H1 (cell line): ENCODE data around the gene ZNF598. TPM values are rescaled to one million over a fixed set of nuclear protein-coding genes. Genes with fewer than 3 reads are reported as not detected.

ENCODE experiments used
- CBX8 ChIP-seq: fragments of 300-800, 300-1000 bp; sonication (generic); IDR thresholded peaks from 2 replicates; pipeline ENCODE4 v1.7.1; 2016; ENCODE audit warnings: low read depth, low read length, borderline replicate concordance
- TCF12 ChIP-seq: IDR thresholded peaks from 2 replicates; pipeline ENCODE4 v1.6.1; 2011; ENCODE audit warnings: low read depth, mild to moderate bottlenecking, low read length
- polyA plus RNA-seq, 7 experiments: library from polyadenylated mRNA; depleted of rRNA in 3 of 7; stranded (reverse) in 5 of 7; unstranded in 2 of 7; fragments of >200 nt in 5 of 7; fragments of 200-250 nt in 2 of 7; gene quantifications; 1 replicate in 5 of 7; 2 replicates in 1 of 7; 4 replicates in 1 of 7; pipeline versions ENCODE4 v1.2.1 to v1.2.3, GENCODE V29; 2011 to 2013; ENCODE audit warnings: missing spikeins in 2 of 7, mixed read lengths in 2 of 7
- total RNA-seq: library from RNA; stranded (reverse); fragmentation: NEBNext Ultra II Directional; extraction: Animal tissue kit (Norgen Biotek cat#: 25700); gene quantifications from 2 replicates; pipeline ENCODE4 v1.2.1, GENCODE V29; 2021

Gene ZNF598
- total and polyA plus RNA-seq, 2 of the 8 experiments (the other 6 are each of a cell fraction or from before 2014, with no cell fraction given): 29.3 to 47.6 TPM

DNA sequence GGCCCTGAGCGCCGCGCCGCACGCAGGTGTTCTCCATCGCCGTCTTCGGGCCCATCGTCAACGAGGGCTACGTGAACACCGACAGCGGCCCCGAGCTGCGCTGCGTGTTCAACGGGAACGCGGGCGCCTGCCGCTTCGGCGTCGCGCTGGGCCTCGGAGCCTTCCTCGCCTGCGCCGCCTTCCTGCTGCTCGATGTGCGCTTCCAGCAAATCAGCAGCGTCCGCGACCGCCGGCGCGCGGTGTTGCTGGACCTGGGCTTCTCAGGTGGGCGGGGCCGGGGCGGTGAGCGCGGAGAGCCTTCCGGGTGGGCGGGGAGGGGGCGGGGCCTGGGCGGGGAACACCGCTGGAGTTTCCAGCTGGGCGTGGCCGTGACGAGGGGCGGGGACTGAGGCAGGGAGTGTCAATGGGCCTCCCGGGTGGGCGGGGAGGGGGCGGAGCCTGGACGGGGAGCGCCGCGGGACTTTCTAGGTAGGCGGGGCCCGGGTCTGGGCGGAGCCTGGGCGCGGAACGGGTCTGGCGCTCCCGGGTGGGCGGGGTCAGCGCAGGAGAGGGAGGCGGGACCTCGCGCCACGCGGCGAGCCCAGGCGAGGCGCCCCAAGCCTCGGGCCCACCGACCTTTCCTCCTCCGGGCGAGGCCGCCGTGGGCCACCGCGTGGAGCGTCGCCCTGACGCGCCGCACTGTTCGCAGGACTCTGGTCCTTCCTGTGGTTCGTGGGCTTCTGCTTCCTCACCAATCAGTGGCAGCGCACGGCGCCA, 17.5 kb downstream of the ZNF598 start (continued):
- TF ChIP-seq TCF12 (no peak), CBX8 (no peak)
